K562 (cell line): ENCODE measurements around the gene FIBP. TPM values are rescaled to one million over a fixed set of nuclear protein-coding genes. Genes with fewer than 3 reads are reported as not detected.

Source experiments
- E2F1 ChIP-seq: sonication (generic); formaldehyde crosslinking; IDR thresholded peaks from 2 replicates; pipeline ENCODE4 v1.8.1; 2023; ENCODE audit warnings: mild to moderate bottlenecking, missing genetic modification reagents, moderate library complexity
- E2F3 ChIP-seq: fragments of 250-450 bp; sonication (Bioruptor Pico); IDR thresholded peaks from 2 replicates; pipeline ENCODE4 v1.4.0; 2020; ENCODE audit warnings: mild to moderate bottlenecking
- FIP1L1 ChIP-seq: fragments of 200-400 bp; formaldehyde crosslinking; IDR thresholded peaks from 2 replicates; pipeline ENCODE4 v1.6.1; 2018; ENCODE audit warnings: mild to moderate bottlenecking, low read depth, low read length; ENCODE audit not compliant: poor library complexity, severe bottlenecking
- HSF4 ChIP-seq: fragments of 250-450 bp; sonication (Bioruptor Pico); IDR thresholded peaks from 2 replicates; pipeline ENCODE4 v2.1.2; 2022; ENCODE audit warnings: mild to moderate bottlenecking, moderate library complexity, borderline replicate concordance
- ILF3 ChIP-seq: fragments of 450-650 bp; IDR thresholded peaks from 2 replicates; pipeline ENCODE4 v1.6.1; 2018; ENCODE audit warnings: antibody characterized with exemption, mild to moderate bottlenecking, moderate library complexity, borderline replicate concordance
- KLF1 ChIP-seq: fragments of 450-650 bp; IDR thresholded peaks from 2 replicates; pipeline ENCODE4 v1.6.1; 2016; ENCODE audit warnings: missing genetic modification characterization, missing compliant biosample characterization
- KLF13 ChIP-seq: fragments of 450-650 bp; IDR thresholded peaks from 2 replicates; pipeline ENCODE4 v1.6.1; 2016; ENCODE audit warnings: missing genetic modification characterization, low read depth, mild to moderate bottlenecking, missing compliant biosample characterization, moderate library complexity, borderline replicate concordance
- MCM7 ChIP-seq, 2 experiments: fragments of 450-650 bp; IDR thresholded peaks; 2 replicates each; pipeline ENCODE4 v1.6.1; 2016 to 2018
- POU5F1 ChIP-seq: fragments of 150-350 bp; IDR thresholded peaks from 2 replicates; pipeline ENCODE4 v1.6.1; 2014; ENCODE audit warnings: borderline replicate concordance, low read length, low read depth, mild to moderate bottlenecking; ENCODE audit not compliant: partially characterized antibody
- RBM14 ChIP-seq: fragments of 200-400 bp; formaldehyde crosslinking; IDR thresholded peaks from 2 replicates; pipeline ENCODE4 v1.6.1; 2018; ENCODE audit warnings: low read depth, mild to moderate bottlenecking, low read length, moderate library complexity, borderline replicate concordance; ENCODE audit not compliant: insufficient read depth
- RERE ChIP-seq: sonication (generic); formaldehyde crosslinking; IDR thresholded peaks from 2 replicates; pipeline ENCODE4 v1.8.0; 2023; ENCODE audit warnings: missing genetic modification reagents, mild to moderate bottlenecking, borderline replicate concordance
- SMARCA5 ChIP-seq: fragments of 450-650 bp; IDR thresholded peaks from 2 replicates; pipeline ENCODE4 v1.6.1; 2016
- STAG1 ChIP-seq: sonication (generic); formaldehyde crosslinking; IDR thresholded peaks from 2 replicates; pipeline ENCODE4 v1.5.0; 2020; ENCODE audit warnings: missing genetic modification reagents, borderline replicate concordance
- TCFL5 ChIP-seq: fragments of 250-450 bp; sonication (Bioruptor Pico); conservative IDR thresholded peaks from 2 replicates; pipeline ENCODE4 v1.6.1; 2021; ENCODE audit warnings: mild to moderate bottlenecking, moderate library complexity, matching md5 sums
- ZNF589 ChIP-seq: fragments of 200-800 bp; sonication (Bioruptor generic); IDR thresholded peaks from 2 replicates; pipeline ENCODE4 v1.6.1; 2016; ENCODE audit warnings: low read depth, missing genetic modification characterization, missing compliant biosample characterization
- ZNF76 ChIP-seq: fragments of 250-450 bp; sonication (Bioruptor Pico); IDR thresholded peaks from 2 replicates; pipeline ENCODE4 v1.4.0; 2020; ENCODE audit warnings: mild to moderate bottlenecking, moderate library complexity, borderline replicate concordance
- polyA plus RNA-seq, 8 experiments: library from polyadenylated mRNA; depleted of rRNA in 4 of 8; stranded (reverse) in 5 of 8; unstranded in 3 of 8; fragments of >200 nt; fragmentation: Nextera tagmentation in 2 of 8; fragmentation: Illumina TruSeq in 1 of 8; extraction: Ambion mirVana in 2 of 8; extraction: Trizol in 1 of 8; gene quantifications; 2 replicates each; pipeline versions ENCODE4 v1.2.1 to v1.2.3, GENCODE V29; 2011 to 2014; ENCODE audit warnings: inconsistent platforms in 1 of 8, missing spikeins in 1 of 8
- total RNA-seq, 7 experiments: library from RNA; depleted of rRNA in 6 of 7; stranded (reverse); fragments of >200 nt in 6 of 7; fragmentation: Illumina TruSeq in 2 of 7; extraction: Trizol in 2 of 7; gene quantifications; 2 replicates each; pipeline versions ENCODE4 v1.2.1 to v1.2.3, GENCODE V29; 2011 to 2021; ENCODE audit warnings: low replicate concordance in 1 of 7
- TF ChIP-seq, protein P1 (sequence below): fragments of 250-450 bp; sonication (Bioruptor Pico); IDR thresholded peaks from 2 replicates; pipeline ENCODE4 v1.5.0; 2021
- TF ChIP-seq, protein P2 (sequence below): fragments of 450-650 bp; IDR thresholded peaks from one replicate; pipeline ENCODE4 v1.6.1; 2018; ENCODE audit warnings: mild to moderate bottlenecking, moderate library complexity; ENCODE audit not compliant: partially characterized antibody

Gene FIBP
- total and polyA plus RNA-seq, 9 of the 15 experiments (the other 6 are each of a cell fraction or from before 2014, with no cell fraction given) = 41.2 to 79.2 (median 48.6) TPM

- TF ChIP-seq HSF4 (CRISPR knock-in tag) (no peak), ZNF76 (CRISPR knock-in tag) (no peak), E2F3 (no peak), RBM14 (no peak), STAG1 (CRISPR knock-in tag) (no peak), KLF1 (tag) (peak; percentile 56; the same call in 1 of the 2 replicates), POU5F1 (no peak), ZNF589 (CRISPR knock-in tag) (no peak), ILF3 (no peak; the same call in 1 of the 2 replicates), RERE (CRISPR knock-in tag) (no peak), MCM7 (IDR thresholded peaks at IDR 0.05) (no peak), TCFL5 (no peak), SMARCA5 (no peak), KLF13 (tag) (peak; percentile 86; the same call in 1 of the 2 replicates), FIP1L1 (peak; percentile 34), E2F1 (CRISPR knock-in tag) (peak; percentile 44; the same call in 1 of the 2 replicates)
- TF ChIP-seq, protein P1, sequence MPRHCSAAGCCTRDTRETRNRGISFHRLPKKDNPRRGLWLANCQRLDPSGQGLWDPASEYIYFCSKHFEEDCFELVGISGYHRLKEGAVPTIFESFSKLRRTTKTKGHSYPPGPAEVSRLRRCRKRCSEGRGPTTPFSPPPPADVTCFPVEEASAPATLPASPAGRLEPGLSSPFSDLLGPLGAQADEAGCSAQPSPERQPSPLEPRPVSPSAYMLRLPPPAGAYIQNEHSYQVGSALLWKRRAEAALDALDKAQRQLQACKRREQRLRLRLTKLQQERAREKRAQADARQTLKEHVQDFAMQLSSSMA (CRISPR knock-in tag) = no peak
- TF ChIP-seq, protein P2, sequence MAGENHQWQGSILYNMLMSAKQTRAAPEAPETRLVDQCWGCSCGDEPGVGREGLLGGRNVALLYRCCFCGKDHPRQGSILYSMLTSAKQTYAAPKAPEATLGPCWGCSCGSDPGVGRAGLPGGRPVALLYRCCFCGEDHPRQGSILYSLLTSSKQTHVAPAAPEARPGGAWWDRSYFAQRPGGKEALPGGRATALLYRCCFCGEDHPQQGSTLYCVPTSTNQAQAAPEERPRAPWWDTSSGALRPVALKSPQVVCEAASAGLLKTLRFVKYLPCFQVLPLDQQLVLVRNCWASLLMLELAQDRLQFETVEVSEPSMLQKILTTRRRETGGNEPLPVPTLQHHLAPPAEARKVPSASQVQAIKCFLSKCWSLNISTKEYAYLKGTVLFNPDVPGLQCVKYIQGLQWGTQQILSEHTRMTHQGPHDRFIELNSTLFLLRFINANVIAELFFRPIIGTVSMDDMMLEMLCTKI = no peak
Measured at GRCh38 chr11:65900125-65900898, 12.0 kb upstream of the FIBP start, which contains the start of gene FOSL1 (continued).
